GM12878 (cell line): Measurements from ENCODE around the gene ZNF736. TPM values are rescaled to one million over a fixed set of nuclear protein-coding genes. Genes with fewer than 3 reads are reported as not detected.

ENCODE experiments used
- CBX3 ChIP-seq: fragments of 200-600 bp; sonication (generic); IDR thresholded peaks from 2 replicates; pipeline ENCODE4 v1.6.1; 2016; ENCODE audit warnings: low read depth, borderline replicate concordance
- CREB1 ChIP-seq: IDR thresholded peaks from 2 replicates; pipeline ENCODE4 v1.6.1; 2012; ENCODE audit warnings: low read depth, mild to moderate bottlenecking, inconsistent platforms
- DPF2 ChIP-seq: fragments of 450-650 bp; IDR thresholded peaks from 2 replicates; pipeline ENCODE4 v1.6.1; 2017; ENCODE audit warnings: mild to moderate bottlenecking
- EP300 ChIP-seq, 2 experiments: fragments of 150-350 bp in 1 of 2; IDR thresholded peaks; 2 replicates each; pipeline ENCODE4 v1.6.1; 2011 to 2012; ENCODE audit warnings: low read depth in 2 of 2, low read length in 2 of 2, borderline replicate concordance in 1 of 2, improper control_type of control experiment in 1 of 2, inconsistent platforms in 1 of 2; ENCODE audit not compliant: control insufficient read depth in 1 of 2
- HDAC6 ChIP-seq: fragments of 200-600 bp; sonication (generic); IDR thresholded peaks from one replicate; pipeline ENCODE4 v1.8.0; 2017; ENCODE audit warnings: antibody characterized with exemption; ENCODE audit not compliant: unreplicated experiment
- MTA3 ChIP-seq: IDR thresholded peaks from 2 replicates; pipeline ENCODE4 v1.6.1; 2012; ENCODE audit warnings: low read length, inconsistent platforms, borderline replicate concordance
- PML ChIP-seq: IDR thresholded peaks from 2 replicates; pipeline ENCODE4 v1.6.1; 2012; ENCODE audit warnings: low read length, inconsistent platforms
- RCOR1 ChIP-seq: conservative IDR thresholded peaks from 2 replicates; pipeline ENCODE4 v1.6.1; 2012; ENCODE audit warnings: low read depth, low read length, improper control_type of control experiment
- SRF ChIP-seq, 2 experiments: IDR thresholded peaks; 2 replicates each; pipeline ENCODE4 v1.6.1; 2011; ENCODE audit warnings: low read depth in 2 of 2, low read length in 2 of 2, mild to moderate bottlenecking in 1 of 2, moderate library complexity in 1 of 2
- STAT1 ChIP-seq: fragments of 450-650 bp; conservative IDR thresholded peaks from 2 replicates; pipeline ENCODE4 v1.6.1; 2014; ENCODE audit warnings: antibody characterized with exemption, mild to moderate bottlenecking
- TCF12 ChIP-seq: IDR thresholded peaks from 2 replicates; pipeline ENCODE4 v1.6.1; 2011; ENCODE audit warnings: low read depth, mild to moderate bottlenecking, low read length
- YY1 ChIP-seq: IDR thresholded peaks from 2 replicates; pipeline ENCODE4 v1.6.1; 2011; ENCODE audit warnings: low read depth, mild to moderate bottlenecking, low read length
- polyA plus RNA-seq, 11 experiments: library from polyadenylated mRNA; depleted of rRNA in 4 of 11; unstranded in 6 of 11; stranded (reverse) in 5 of 11; fragments of >200 nt; fragmentation: Nextera tagmentation in 4 of 11; fragmentation: Illumina TruSeq in 1 of 11; extraction: Ambion mirVana in 4 of 11; extraction: Trizol in 1 of 11; gene quantifications; 1 replicate in 1 of 11; 2 replicates in 10 of 11; pipeline versions ENCODE4 v1.2.1 to v1.2.3, GENCODE V29; 2011 to 2016; ENCODE audit warnings: inconsistent platforms in 2 of 11, missing spikeins in 2 of 11, low read depth in 1 of 11
- total RNA-seq, 4 experiments: library from RNA; depleted of rRNA in 3 of 4; stranded (reverse); fragments of >200 nt in 3 of 4; fragmentation: Illumina TruSeq in 1 of 4; extraction: Trizol in 1 of 4; gene quantifications; 2 replicates each; pipeline versions ENCODE4 v1.2.1 to v1.2.3, GENCODE V29; 2013 to 2021
- TF ChIP-seq, protein P1 (sequence below): fragments of 450-650 bp; IDR thresholded peaks from 2 replicates; pipeline ENCODE4 v1.6.1; 2016; ENCODE audit warnings: mild to moderate bottlenecking, moderate library complexity, borderline replicate concordance
- TF ChIP-seq, protein P2 (sequence below): fragments of 450-650 bp; IDR thresholded peaks from 2 replicates; pipeline ENCODE4 v1.6.1; 2017; ENCODE audit warnings: mild to moderate bottlenecking, low read depth, inconsistent platforms; ENCODE audit not compliant: poor library complexity, severe bottlenecking
- TF ChIP-seq, protein P3 (sequence below): fragments of 450-650 bp; formaldehyde crosslinking; IDR thresholded peaks from 2 replicates; pipeline ENCODE4 v1.5.0; 2022; ENCODE audit warnings: mild to moderate bottlenecking, missing genetic modification characterization

The ZNF736 gene
- total and polyA plus RNA-seq, 10 of the 15 experiments (the other 5 are each of a cell fraction or from before 2014, with no cell fraction given), result 1.9 to 22.5 (median 9.2) TPM

DNA sequence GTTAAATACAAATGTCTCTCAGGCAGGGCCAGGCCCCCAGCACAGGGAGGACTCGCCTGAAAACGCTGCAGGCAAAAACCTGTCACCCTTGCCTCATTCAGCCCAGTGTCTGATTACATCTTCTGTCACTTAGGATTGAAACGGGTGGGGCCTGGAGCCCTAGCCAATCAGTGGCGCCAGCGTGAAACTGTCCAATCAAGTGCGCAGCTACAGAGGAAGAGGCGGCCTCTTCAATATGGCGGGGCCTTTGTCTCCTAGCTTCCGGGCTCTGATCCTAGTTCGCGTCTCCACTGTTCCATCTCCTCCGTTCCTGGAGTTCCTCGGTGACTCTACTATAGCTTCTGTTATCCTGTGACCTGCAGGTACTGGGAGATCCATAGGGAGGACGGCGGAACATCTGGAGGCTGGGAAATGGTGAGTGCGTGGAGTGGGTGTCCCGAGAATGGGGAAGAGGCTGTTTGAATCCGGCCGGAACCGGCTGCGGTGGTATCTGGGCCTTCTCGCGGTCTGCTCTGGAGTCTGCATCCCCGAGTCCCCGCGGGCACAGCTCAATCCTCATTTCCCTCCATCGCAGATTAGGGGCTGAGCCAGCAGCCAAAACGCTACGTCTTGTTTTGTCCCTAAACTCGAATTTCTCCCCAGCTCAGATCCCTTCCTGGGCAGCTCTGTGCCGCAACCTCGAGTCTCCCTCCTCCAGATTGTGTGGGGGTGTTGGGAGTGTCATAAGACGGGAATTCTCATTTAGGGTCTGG is at the start of gene ZNF736 (continued):
- TF ChIP-seq RCOR1 (no peak), EP300 (IDR thresholded peaks at IDR 0.05; ENCODE audit: borderline replicate concordance in 1 of 2, control insufficient read depth in 1 of 2, low read depth in 2 of 2, low read length in 2 of 2) (no peak), STAT1 (no peak), TCF12 (no peak), HDAC6 (no peak), MTA3 (no peak), CREB1 (no peak), PML (no peak), SRF (IDR thresholded peaks at IDR 0.05; ENCODE audit: low read depth in 2 of 2, low read length in 2 of 2) (no peak), CBX3 (no peak), DPF2 (peak; percentile 21; the same call in 1 of the 2 replicates), YY1 (peak; percentile 93)
- TF ChIP-seq, protein P1, sequence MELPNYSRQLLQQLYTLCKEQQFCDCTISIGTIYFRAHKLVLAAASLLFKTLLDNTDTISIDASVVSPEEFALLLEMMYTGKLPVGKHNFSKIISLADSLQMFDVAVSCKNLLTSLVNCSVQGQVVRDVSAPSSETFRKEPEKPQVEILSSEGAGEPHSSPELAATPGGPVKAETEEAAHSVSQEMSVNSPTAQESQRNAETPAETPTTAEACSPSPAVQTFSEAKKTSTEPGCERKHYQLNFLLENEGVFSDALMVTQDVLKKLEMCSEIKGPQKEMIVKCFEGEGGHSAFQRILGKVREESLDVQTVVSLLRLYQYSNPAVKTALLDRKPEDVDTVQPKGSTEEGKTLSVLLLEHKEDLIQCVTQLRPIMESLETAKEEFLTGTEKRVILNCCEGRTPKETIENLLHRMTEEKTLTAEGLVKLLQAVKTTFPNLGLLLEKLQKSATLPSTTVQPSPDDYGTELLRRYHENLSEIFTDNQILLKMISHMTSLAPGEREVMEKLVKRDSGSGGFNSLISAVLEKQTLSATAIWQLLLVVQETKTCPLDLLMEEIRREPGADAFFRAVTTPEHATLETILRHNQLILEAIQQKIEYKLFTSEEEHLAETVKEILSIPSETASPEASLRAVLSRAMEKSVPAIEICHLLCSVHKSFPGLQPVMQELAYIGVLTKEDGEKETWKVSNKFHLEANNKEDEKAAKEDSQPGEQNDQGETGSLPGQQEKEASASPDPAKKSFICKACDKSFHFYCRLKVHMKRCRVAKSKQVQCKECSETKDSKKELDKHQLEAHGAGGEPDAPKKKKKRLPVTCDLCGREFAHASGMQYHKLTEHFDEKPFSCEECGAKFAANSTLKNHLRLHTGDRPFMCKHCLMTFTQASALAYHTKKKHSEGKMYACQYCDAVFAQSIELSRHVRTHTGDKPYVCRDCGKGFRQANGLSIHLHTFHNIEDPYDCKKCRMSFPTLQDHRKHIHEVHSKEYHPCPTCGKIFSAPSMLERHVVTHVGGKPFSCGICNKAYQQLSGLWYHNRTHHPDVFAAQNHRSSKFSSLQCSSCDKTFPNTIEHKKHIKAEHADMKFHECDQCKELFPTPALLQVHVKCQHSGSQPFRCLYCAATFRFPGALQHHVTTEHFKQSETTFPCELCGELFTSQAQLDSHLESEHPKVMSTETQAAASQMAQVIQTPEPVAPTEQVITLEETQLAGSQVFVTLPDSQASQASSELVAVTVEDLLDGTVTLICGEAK, result peak; percentile 83
- TF ChIP-seq, protein P2, sequence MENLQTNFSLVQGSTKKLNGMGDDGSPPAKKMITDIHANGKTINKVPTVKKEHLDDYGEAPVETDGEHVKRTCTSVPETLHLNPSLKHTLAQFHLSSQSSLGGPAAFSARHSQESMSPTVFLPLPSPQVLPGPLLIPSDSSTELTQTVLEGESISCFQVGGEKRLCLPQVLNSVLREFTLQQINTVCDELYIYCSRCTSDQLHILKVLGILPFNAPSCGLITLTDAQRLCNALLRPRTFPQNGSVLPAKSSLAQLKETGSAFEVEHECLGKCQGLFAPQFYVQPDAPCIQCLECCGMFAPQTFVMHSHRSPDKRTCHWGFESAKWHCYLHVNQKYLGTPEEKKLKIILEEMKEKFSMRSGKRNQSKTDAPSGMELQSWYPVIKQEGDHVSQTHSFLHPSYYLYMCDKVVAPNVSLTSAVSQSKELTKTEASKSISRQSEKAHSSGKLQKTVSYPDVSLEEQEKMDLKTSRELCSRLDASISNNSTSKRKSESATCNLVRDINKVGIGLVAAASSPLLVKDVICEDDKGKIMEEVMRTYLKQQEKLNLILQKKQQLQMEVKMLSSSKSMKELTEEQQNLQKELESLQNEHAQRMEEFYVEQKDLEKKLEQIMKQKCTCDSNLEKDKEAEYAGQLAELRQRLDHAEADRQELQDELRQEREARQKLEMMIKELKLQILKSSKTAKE, result no peak
- TF ChIP-seq, protein P3, sequence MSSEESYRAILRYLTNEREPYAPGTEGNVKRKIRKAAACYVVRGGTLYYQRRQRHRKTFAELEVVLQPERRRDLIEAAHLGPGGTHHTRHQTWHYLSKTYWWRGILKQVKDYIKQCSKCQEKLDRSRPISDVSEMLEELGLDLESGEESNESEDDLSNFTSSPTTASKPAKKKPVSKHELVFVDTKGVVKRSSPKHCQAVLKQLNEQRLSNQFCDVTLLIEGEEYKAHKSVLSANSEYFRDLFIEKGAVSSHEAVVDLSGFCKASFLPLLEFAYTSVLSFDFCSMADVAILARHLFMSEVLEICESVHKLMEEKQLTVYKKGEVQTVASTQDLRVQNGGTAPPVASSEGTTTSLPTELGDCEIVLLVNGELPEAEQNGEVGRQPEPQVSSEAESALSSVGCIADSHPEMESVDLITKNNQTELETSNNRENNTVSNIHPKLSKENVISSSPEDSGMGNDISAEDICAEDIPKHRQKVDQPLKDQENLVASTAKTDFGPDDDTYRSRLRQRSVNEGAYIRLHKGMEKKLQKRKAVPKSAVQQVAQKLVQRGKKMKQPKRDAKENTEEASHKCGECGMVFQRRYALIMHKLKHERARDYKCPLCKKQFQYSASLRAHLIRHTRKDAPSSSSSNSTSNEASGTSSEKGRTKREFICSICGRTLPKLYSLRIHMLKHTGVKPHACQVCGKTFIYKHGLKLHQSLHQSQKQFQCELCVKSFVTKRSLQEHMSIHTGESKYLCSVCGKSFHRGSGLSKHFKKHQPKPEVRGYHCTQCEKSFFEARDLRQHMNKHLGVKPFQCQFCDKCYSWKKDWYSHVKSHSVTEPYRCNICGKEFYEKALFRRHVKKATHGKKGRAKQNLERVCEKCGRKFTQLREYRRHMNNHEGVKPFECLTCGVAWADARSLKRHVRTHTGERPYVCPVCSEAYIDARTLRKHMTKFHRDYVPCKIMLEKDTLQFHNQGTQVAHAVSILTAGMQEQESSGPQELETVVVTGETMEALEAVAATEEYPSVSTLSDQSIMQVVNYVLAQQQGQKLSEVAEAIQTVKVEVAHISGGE (CRISPR knock-in tag), result no peak
